GM23338 (cell line): Measurements from ENCODE around the gene PTPN13. TPM values are rescaled to one million over a fixed set of nuclear protein-coding genes. Genes with fewer than 3 reads are reported as not detected.

Experiments
- ATAC-seq: fragments of 200-7000 bp; cut with Tn5 transposase; 3 replicates; pipeline ENCODE4 v1.9.1; 2020
- DNase-seq: peaks from one replicate; pipeline ENCODE4 v3.0.0-alpha.2; 2015; ENCODE audit warnings: low spot score
- H2AFZ ChIP-seq: fragments of 200-600 bp; sonication (generic); 2 replicates; pipeline ENCODE4 v1.8.0; 2016; ENCODE audit warnings: antibody characterized with exemption, mild to moderate bottlenecking, moderate library complexity
- H3F3A ChIP-seq: fragments of 200-600 bp; sonication (generic); replicated peaks from 2 replicates; pipeline ENCODE4 v1.8.0; 2017; ENCODE audit warnings: antibody characterized with exemption, mixed run types, low read depth
- H3K27ac ChIP-seq: fragments of 200-600 bp; sonication (generic); 2 replicates; pipeline ENCODE4 v1.6.1; 2016; ENCODE audit warnings: low read depth
- H3K27me3 ChIP-seq: fragments of 200-600 bp; sonication (generic); 2 replicates; pipeline ENCODE4 v1.8.0; 2016; ENCODE audit warnings: mild to moderate bottlenecking, mixed run types, moderate library complexity; ENCODE audit not compliant: insufficient read depth
- H3K36me3 ChIP-seq: fragments of 200-600 bp; sonication (generic); 2 replicates; pipeline ENCODE4 v1.8.0; 2016; ENCODE audit warnings: mild to moderate bottlenecking; ENCODE audit not compliant: insufficient read depth
- H3K4me1 ChIP-seq: fragments of 200-600 bp; sonication (generic); 2 replicates; pipeline ENCODE4 v1.8.0; 2016; ENCODE audit warnings: mild to moderate bottlenecking, moderate library complexity; ENCODE audit not compliant: insufficient read depth
- H3K4me2 ChIP-seq: fragments of 200-600 bp; sonication (generic); 2 replicates; pipeline ENCODE4 v1.7.1; 2017; ENCODE audit warnings: mixed run types
- H3K4me3 ChIP-seq: fragments of 200-600 bp; sonication (generic); 2 replicates; pipeline ENCODE4 v1.6.1; 2016; ENCODE audit warnings: mixed run types
- H3K79me2 ChIP-seq: fragments of 200-600 bp; sonication (generic); replicated peaks from 2 replicates; pipeline ENCODE4 v1.8.0; 2017; ENCODE audit warnings: mild to moderate bottlenecking; ENCODE audit not compliant: insufficient read depth
- H3K9me2 ChIP-seq: fragments of 200-600 bp; sonication (generic); 2 replicates; pipeline ENCODE4 v1.8.0; 2017; ENCODE audit not compliant: insufficient read depth
- H4K20me1 ChIP-seq: fragments of 200-600 bp; sonication (generic); replicated peaks from 2 replicates; pipeline ENCODE4 v1.8.0; 2017; ENCODE audit warnings: mild to moderate bottlenecking; ENCODE audit not compliant: insufficient read depth
- H3K27ac Mint-ChIP-seq: 2 replicates; pipeline ENCODE4 v1.8.0; 2020; ENCODE audit warnings: inconsistent platforms, mild to moderate bottlenecking, moderate library complexity, mixed read lengths
- H3K27me3 Mint-ChIP-seq: 3 replicates; pipeline ENCODE4 v1.8.0; 2022; ENCODE audit warnings: low read depth, mild to moderate bottlenecking, moderate library complexity, mixed read lengths, inconsistent platforms; ENCODE audit not compliant: insufficient read depth, poor library complexity
- H3K36me3 Mint-ChIP-seq: 3 replicates; pipeline ENCODE4 v1.8.0; 2021; ENCODE audit warnings: low read depth, mild to moderate bottlenecking, inconsistent platforms, moderate library complexity, mixed read lengths
- H3K4me1 Mint-ChIP-seq: 3 replicates; pipeline ENCODE4 v1.8.0; 2020; ENCODE audit warnings: mild to moderate bottlenecking, inconsistent platforms, mixed read lengths
- H3K4me3 Mint-ChIP-seq: 3 replicates; pipeline ENCODE4 v1.8.0; 2021; ENCODE audit warnings: moderate library complexity, mild to moderate bottlenecking, inconsistent platforms, mixed read lengths
- H3K9me3 Mint-ChIP-seq: 3 replicates; pipeline ENCODE4 v1.8.0; 2020; ENCODE audit warnings: moderate library complexity, mild to moderate bottlenecking, inconsistent platforms, mixed read lengths
- CREB1 ChIP-seq: fragments of 250-450 bp; sonication (Bioruptor Pico); IDR thresholded peaks from 2 replicates; pipeline ENCODE4 v1.5.0; 2020; ENCODE audit warnings: low read depth, mild to moderate bottlenecking, moderate library complexity
- CTCF ChIP-seq, 2 experiments: fragments of 200-600 bp in 1 of 2; sonication (generic) in 1 of 2; conservative IDR thresholded peaks; 2 replicates each; pipeline versions ENCODE4 v1.5.1 to v1.6.1; 2016 to 2017; ENCODE audit warnings: antibody characterized with exemption in 2 of 2, low read depth in 2 of 2, mild to moderate bottlenecking in 2 of 2, moderate library complexity in 1 of 2
- EZH2phosphoT487 ChIP-seq: fragments of 200-600 bp; sonication (generic); IDR thresholded peaks from one replicate; pipeline ENCODE4 v1.8.1; 2018; ENCODE audit warnings: antibody characterized with exemption; ENCODE audit not compliant: unreplicated experiment
- NANOG ChIP-seq: IDR thresholded peaks from 2 replicates; pipeline ENCODE4 v1.6.1; 2016; ENCODE audit warnings: antibody characterized with exemption, borderline replicate concordance
- POLR2AphosphoS5 ChIP-seq: IDR thresholded peaks from 2 replicates; pipeline ENCODE4 v1.6.1; 2016; ENCODE audit warnings: antibody characterized with exemption, low read depth
- STAT1 ChIP-seq: IDR thresholded peaks from one replicate; pipeline ENCODE4 v1.6.1; 2016; ENCODE audit warnings: antibody characterized with exemption; ENCODE audit not compliant: unreplicated experiment
- ZNF331 ChIP-seq: fragments of 250-450 bp; sonication (Bioruptor Pico); IDR thresholded peaks from 2 replicates; pipeline ENCODE4 v1.5.0; 2020; ENCODE audit warnings: low read depth, mild to moderate bottlenecking, moderate library complexity
- ZNF462 ChIP-seq: fragments of 250-450 bp; sonication (Bioruptor Pico); IDR thresholded peaks from 2 replicates; pipeline ENCODE4 v1.5.0; 2020; ENCODE audit warnings: mild to moderate bottlenecking, moderate library complexity
- polyA plus RNA-seq: library from polyadenylated mRNA; unstranded; fragments of >200 nt; fragmentation: Nextera tagmentation; extraction: Ambion mirVana; gene quantifications from 2 replicates; pipeline ENCODE4 v1.2.1, GENCODE V29; 2016
- total RNA-seq: library from RNA; depleted of rRNA; stranded (reverse); fragments of >200 nt; shearing (Covaris generic); gene quantifications from 2 replicates; pipeline ENCODE4 v1.2.3, GENCODE V29; 2014

Gene PTPN13
- total and polyA plus RNA-seq, 2 experiments from 2014 or later: 12.6 to 49.9 TPM

- no peak overlapping the region for H3K4me3 ChIP-seq
- no peaks in the 10 kb centered on the region for H3K27me3 Mint-ChIP-seq
- TF ChIP-seq EZH2phosphoT487: no peak
- TF ChIP-seq STAT1: no peak
- TF ChIP-seq POLR2AphosphoS5: no peak
- no peak for TF ChIP-seq CTCF (conservative IDR thresholded peaks at IDR 0.05; ENCODE audit: low read depth in 2 of 2)
- no peak for TF ChIP-seq ZNF331
- TF ChIP-seq CREB1 (CRISPR knock-in tag): no peak
- TF ChIP-seq NANOG: no peak
- no peak for TF ChIP-seq ZNF462 (CRISPR knock-in tag)
- no peaks in the 10 kb centered on the region for H3K4me1 ChIP-seq
- H3K4me3 Mint-ChIP-seq: no peak overlapping the region
- H3K79me2 ChIP-seq: no peaks in the 10 kb centered on the region
- no peaks in the 10 kb centered on the region for H4K20me1 ChIP-seq
- DNase-seq: no peak
- H2AFZ ChIP-seq: no peak overlapping the region
- no peaks in the 10 kb centered on the region for H3K4me1 Mint-ChIP-seq
- H3K27me3 ChIP-seq: no peaks in the 10 kb centered on the region
- H3F3A ChIP-seq: no peaks in the 10 kb centered on the region
- H3K27ac ChIP-seq: no peak overlapping the region
- H3K9me3 Mint-ChIP-seq: peaks cover 12% of the 10 kb centered on the region; the same call in 2 of the 3 replicates
- H3K9me2 ChIP-seq: no peaks in the 10 kb centered on the region
- ATAC-seq: no peak
- no peak overlapping the region for H3K4me2 ChIP-seq
- peaks cover 48% of the 10 kb centered on the region for H3K36me3 Mint-ChIP-seq
- no peak overlapping the region for H3K27ac Mint-ChIP-seq
- peaks cover 8% of the 10 kb centered on the region for H3K36me3 ChIP-seq
Observed at GRCh38 chr4:86717651-86718050, 123.5 kb downstream of the PTPN13 start.
